GM23248 (cell line): Measurements from ENCODE around the gene BRPF3. TPM values are rescaled to one million over a fixed set of nuclear protein-coding genes. Genes with fewer than 3 reads are reported as not detected.

Experiments
- DNase-seq: peaks from one replicate; pipeline ENCODE4 v3.0.0-alpha.2; 2015
- H2AFZ ChIP-seq: fragments of 200-600 bp; sonication (generic); 2 replicates; pipeline ENCODE4 v1.6.1; 2016; ENCODE audit warnings: antibody characterized with exemption
- H3F3A ChIP-seq: fragments of 200-600 bp; sonication (generic); 2 replicates; pipeline ENCODE4 v1.6.1; 2016; ENCODE audit warnings: mild to moderate bottlenecking, antibody characterized with exemption, mixed run types; ENCODE audit not compliant: insufficient read depth
- H3K27ac ChIP-seq: fragments of 200-600 bp; sonication (generic); 2 replicates; pipeline ENCODE4 v1.5.1; 2016; ENCODE audit warnings: mild to moderate bottlenecking
- H3K27me3 ChIP-seq: fragments of 200-600 bp; sonication (generic); replicated peaks from 2 replicates; pipeline ENCODE4 v1.6.1; 2016; ENCODE audit warnings: mild to moderate bottlenecking; ENCODE audit not compliant: insufficient read depth
- H3K36me3 ChIP-seq: fragments of 200-600 bp; sonication (generic); 2 replicates; pipeline ENCODE4 v1.6.1; 2016; ENCODE audit warnings: low read depth, mild to moderate bottlenecking
- H3K4me1 ChIP-seq: fragments of 200-600 bp; sonication (generic); 2 replicates; pipeline ENCODE4 v1.6.1; 2016; ENCODE audit warnings: mild to moderate bottlenecking; ENCODE audit not compliant: insufficient read depth
- H3K4me2 ChIP-seq: fragments of 200-600 bp; sonication (generic); one replicate; pipeline ENCODE4 v1.6.1; 2016; ENCODE audit warnings: mild to moderate bottlenecking; ENCODE audit not compliant: unreplicated experiment
- H3K4me3 ChIP-seq: fragments of 200-600 bp; sonication (generic); 2 replicates; pipeline ENCODE4 v1.5.1; 2016; ENCODE audit warnings: mild to moderate bottlenecking
- H3K79me2 ChIP-seq: fragments of 200-600 bp; sonication (generic); 2 replicates; pipeline ENCODE4 v1.6.1; 2016; ENCODE audit warnings: mild to moderate bottlenecking; ENCODE audit not compliant: insufficient read depth
- H3K9ac ChIP-seq: fragments of 200-600 bp; sonication (generic); 2 replicates; pipeline ENCODE4 v1.6.1; 2016; ENCODE audit warnings: mild to moderate bottlenecking
- H3K9me2 ChIP-seq: fragments of 200-600 bp; sonication (generic); 2 replicates; pipeline ENCODE4 v1.6.1; 2016; ENCODE audit warnings: mixed run types, mild to moderate bottlenecking, moderate library complexity; ENCODE audit not compliant: insufficient read depth
- H3K9me3 ChIP-seq: fragments of 200-600 bp; sonication (generic); one replicate; pipeline ENCODE4 v1.6.1; 2017; ENCODE audit warnings: low read depth
- H4K20me1 ChIP-seq: fragments of 200-600 bp; sonication (generic); 2 replicates; pipeline ENCODE4 v1.6.0; 2016; ENCODE audit not compliant: insufficient read depth
- EZH2 ChIP-seq: fragments of 200-600 bp; sonication (generic); IDR thresholded peaks from 2 replicates; pipeline ENCODE4 v1.6.1; 2018; ENCODE audit warnings: antibody characterized with exemption, mild to moderate bottlenecking; ENCODE audit not compliant: insufficient read depth, poor library complexity, severe bottlenecking
- EZH2phosphoT487 ChIP-seq: fragments of 200-600 bp; sonication (generic); IDR thresholded peaks from 2 replicates; pipeline ENCODE4 v1.6.1; 2018; ENCODE audit warnings: antibody characterized with exemption, moderate library complexity, mild to moderate bottlenecking, low read depth; ENCODE audit not compliant: insufficient read depth
- WGBS, 2 experiments: methylation state at CpG; one replicate each; pipeline ENCODE4 v1.1.6; 2015 to 2017; ENCODE audit warnings: low lambda C conversion rate in 2 of 2, low coverage in 1 of 2; ENCODE audit errors: missing lambda C conversion rate in 2 of 2; 5-methylcytosine and 5-hydroxymethylcytosine counted together
- in situ Hi-C: fragments of 300-500 bp; cut with MboI; formaldehyde crosslinking; loops from 2 replicates; pipeline ENCODE4 v1.15.0; 2020
- polyA plus RNA-seq: library from polyadenylated mRNA; unstranded; fragments of >200 nt; fragmentation: Nextera tagmentation; extraction: Ambion mirVana; gene quantifications from 2 replicates; pipeline ENCODE4 v1.2.1, GENCODE V29; 2016
- total RNA-seq: library from RNA; depleted of rRNA; stranded (reverse); fragments of >200 nt; shearing (Covaris generic); gene quantifications from 2 replicates; pipeline ENCODE4 v1.2.3, GENCODE V29; 2014

Gene BRPF3
- total and polyA plus RNA-seq, 2 experiments from 2014 or later = 6.3 to 7.9 TPM

DNA sequence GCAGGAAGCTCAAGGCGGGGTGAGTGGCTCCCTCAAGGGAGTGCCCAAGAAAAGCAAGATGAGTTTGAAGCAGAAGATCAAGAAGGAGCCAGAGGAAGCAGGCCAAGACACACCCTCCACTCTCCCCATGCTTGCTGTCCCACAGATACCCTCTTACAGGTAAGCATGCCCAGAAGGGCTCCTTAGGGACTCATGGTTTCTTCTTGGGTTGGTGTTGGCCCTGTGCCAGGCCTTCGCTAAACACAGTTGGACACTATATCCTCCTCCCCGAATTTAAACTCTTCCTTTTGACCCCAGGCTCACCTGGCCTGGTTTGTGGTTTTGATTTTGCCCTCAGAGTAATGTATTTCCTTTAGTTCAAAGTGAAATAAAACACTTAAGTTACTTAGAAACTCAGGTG lies 5.1 kb downstream of the BRPF3 start:
- H4K20me1 ChIP-seq = no peaks in the 10 kb centered on the region
- peaks cover 91% of the 10 kb centered on the region for H3K79me2 ChIP-seq
- no peaks in the 10 kb centered on the region for H3K9me2 ChIP-seq
- H3K4me3 ChIP-seq = no peak overlapping the region
- no peak overlapping the region for H3K27ac ChIP-seq
- TF ChIP-seq EZH2 (no peak), EZH2phosphoT487 (no peak)
- no peak for DNase-seq
- no peak overlapping the region for H2AFZ ChIP-seq
- WGBS, 2 experiments = 57 to 62% methylated on average over 3 of the region's 3 CpGs
- in situ Hi-C loops = no loop called here
- peaks cover 9% of the 10 kb centered on the region for H3K36me3 ChIP-seq
- no peaks in the 10 kb centered on the region for H3K27me3 ChIP-seq
- H3K4me2 ChIP-seq = no peak overlapping the region
- no peaks in the 10 kb centered on the region for H3K9me3 ChIP-seq
- 0 out of 2 replicates have a peak, but pooled peaks cover 5% of the 10 kb centered on the region for H3K4me1 ChIP-seq
- no peaks in the 10 kb centered on the region for H3F3A ChIP-seq
- no peak overlapping the region for H3K9ac ChIP-seq

DNA sequence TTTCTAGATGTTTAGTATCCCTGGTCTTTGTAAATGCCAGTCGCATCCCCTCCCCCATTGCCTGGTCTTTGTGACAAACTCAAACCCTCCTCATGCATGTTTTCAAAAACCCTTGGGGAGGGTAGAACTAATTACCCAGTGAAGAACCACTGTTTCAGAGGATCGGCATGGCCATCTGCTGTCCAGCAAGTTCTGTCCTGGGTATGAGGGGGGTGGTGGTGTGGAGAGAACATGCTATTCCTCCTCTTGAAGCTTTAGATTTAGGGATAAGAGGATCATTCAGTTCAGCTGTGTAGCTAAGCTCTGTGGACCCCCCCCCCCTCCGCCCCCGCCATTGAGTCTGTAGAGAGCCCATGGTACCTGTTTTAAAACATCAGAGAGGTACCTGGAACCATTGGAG lies 5.6 kb downstream of the BRPF3 start:
- H3K36me3 ChIP-seq = peaks cover 14% of the 10 kb centered on the region
- H3K27me3 ChIP-seq = no peaks in the 10 kb centered on the region
- no peak for DNase-seq
- H3K4me1 ChIP-seq = 0 out of 2 replicates have a peak, but pooled peaks cover 5% of the 10 kb centered on the region
- H3K27ac ChIP-seq = no peak overlapping the region
- no peak overlapping the region for H3K4me2 ChIP-seq
- peaks cover 96% of the 10 kb centered on the region for H3K79me2 ChIP-seq
- H3K9me3 ChIP-seq = no peaks in the 10 kb centered on the region
- no peak overlapping the region for H3K9ac ChIP-seq
- 96% methylated on average over 4 of the region's 4 CpGs for WGBS, 2 experiments
- no peak overlapping the region for H3K4me3 ChIP-seq
- H3F3A ChIP-seq = no peaks in the 10 kb centered on the region
- H2AFZ ChIP-seq = no peak overlapping the region
- no peak for TF ChIP-seq EZH2
- TF ChIP-seq EZH2phosphoT487 = no peak
- H4K20me1 ChIP-seq = no peaks in the 10 kb centered on the region
- in situ Hi-C loops = no loop called here
- no peaks in the 10 kb centered on the region for H3K9me2 ChIP-seq

DNA sequence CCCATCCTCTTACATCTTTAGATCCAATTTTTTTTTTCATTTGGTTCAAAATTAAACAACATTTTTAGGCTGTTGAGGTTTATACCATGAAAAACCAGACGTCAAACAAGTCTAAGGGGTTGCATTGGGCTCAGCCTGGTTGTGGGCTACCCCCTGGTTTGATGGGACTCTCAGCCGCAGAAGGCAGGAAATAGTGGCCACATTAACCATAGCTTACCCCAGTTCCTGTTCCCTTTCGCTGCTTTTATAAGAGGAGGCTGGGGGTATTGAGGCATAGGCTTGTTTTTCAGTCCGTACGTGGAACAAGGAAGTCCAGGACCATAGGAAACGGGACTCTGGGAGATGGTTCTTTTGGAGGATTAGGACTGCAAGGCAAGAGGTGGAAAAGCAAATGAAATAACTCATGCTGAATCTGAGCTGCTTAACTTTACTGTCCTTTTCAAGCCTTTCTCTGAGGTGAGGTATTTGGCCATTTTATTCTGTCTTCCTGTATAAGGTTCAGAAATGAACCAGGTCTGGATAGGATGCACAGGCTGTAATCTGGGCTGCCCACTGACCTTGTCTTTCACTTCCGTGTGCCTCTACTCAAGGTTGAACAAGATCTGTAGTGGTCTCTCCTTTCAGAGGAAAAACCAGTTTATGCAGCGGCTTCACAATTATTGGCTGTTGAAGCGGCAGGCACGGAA lies 7.7 kb downstream of the BRPF3 start:
- Histone ChIP-seq H3K9ac (no peak overlapping the region), H4K20me1 (no peaks in the 10 kb centered on the region), H3F3A (no peaks in the 10 kb centered on the region), H3K79me2 (peaks cover 75% of the 10 kb centered on the region), H3K4me3 (no peak overlapping the region), H3K4me2 (no peak overlapping the region), H3K9me3 (no peaks in the 10 kb centered on the region), H3K36me3 (peaks cover 35% of the 10 kb centered on the region), H3K27ac (no peak overlapping the region), H3K4me1 (no peaks in the 10 kb centered on the region), H2AFZ (no peak overlapping the region), H3K9me2 (no peaks in the 10 kb centered on the region), H3K27me3 (no peaks in the 10 kb centered on the region)
- WGBS, 2 experiments = 93 to 95% methylated on average over 10 of the region's 10 CpGs
- DNase-seq = no peak
- in situ Hi-C loops = no loop called here
- no peak for TF ChIP-seq EZH2
- no peak for TF ChIP-seq EZH2phosphoT487

DNA sequence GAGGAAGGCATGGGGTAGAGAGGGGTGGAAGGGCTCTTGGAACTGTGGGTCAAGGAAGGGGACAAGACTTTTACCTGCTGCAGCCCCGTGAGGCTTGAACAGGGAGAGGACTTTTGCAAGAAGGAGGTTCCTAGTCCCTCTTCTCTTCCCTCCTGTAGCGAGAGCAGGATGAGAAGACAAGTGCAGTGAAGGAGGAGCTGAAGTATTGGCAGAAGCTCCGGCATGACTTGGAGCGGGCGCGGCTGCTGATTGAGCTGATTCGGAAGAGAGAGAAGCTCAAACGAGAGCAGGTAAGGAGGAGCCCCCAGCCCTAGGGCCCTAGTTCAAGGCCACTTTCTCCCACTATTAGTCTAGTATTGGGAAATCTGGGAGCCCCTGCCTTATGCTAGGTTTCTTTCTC lies 10.6 kb downstream of the BRPF3 start:
- no peak for TF ChIP-seq EZH2
- no peak for TF ChIP-seq EZH2phosphoT487
- Histone ChIP-seq H3K4me3 (no peak overlapping the region), H2AFZ (no peak overlapping the region), H3K4me1 (no peaks in the 10 kb centered on the region), H3K79me2 (peaks cover 46% of the 10 kb centered on the region), H3K27me3 (no peaks in the 10 kb centered on the region), H3K9ac (no peak overlapping the region), H3K4me2 (no peak overlapping the region), H3K36me3 (peaks cover 42% of the 10 kb centered on the region), H3K9me3 (no peaks in the 10 kb centered on the region), H3K27ac (no peak overlapping the region), H4K20me1 (no peaks in the 10 kb centered on the region), H3K9me2 (no peaks in the 10 kb centered on the region), H3F3A (no peaks in the 10 kb centered on the region)
- WGBS, 2 experiments = 81 to 89% methylated on average over 8 of the region's 8 CpGs
- DNase-seq = no peak
- in situ Hi-C loops = no loop called here

DNA sequence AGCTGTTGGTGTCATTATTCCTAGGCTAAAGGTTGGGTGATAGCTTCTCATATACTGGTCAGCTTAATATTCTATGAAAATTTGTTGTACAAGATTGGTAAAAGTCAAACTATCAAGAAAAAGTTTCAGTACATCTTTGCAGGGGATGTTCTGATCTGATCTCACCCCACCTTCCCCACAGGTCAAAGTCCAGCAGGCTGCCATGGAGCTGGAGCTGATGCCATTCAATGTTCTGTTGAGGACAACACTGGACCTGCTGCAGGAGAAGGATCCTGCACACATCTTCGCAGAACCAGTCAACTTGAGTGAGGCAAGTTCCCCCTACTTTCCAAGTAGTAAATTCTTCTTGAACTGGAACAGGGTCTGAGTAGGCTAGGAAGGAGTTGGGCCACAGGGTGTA lies 13.1 kb downstream of the BRPF3 start:
- peaks cover 23% of the 10 kb centered on the region; the same call in 1 of the 2 replicates for H3K79me2 ChIP-seq
- no peaks in the 10 kb centered on the region for H3K4me1 ChIP-seq
- H4K20me1 ChIP-seq = no peaks in the 10 kb centered on the region
- DNase-seq = no peak
- no peaks in the 10 kb centered on the region for H3K9me3 ChIP-seq
- H3K4me3 ChIP-seq = no peak overlapping the region
- no peak overlapping the region for H2AFZ ChIP-seq
- in situ Hi-C loops = no loop called here
- H3K36me3 ChIP-seq = peaks cover 52% of the 10 kb centered on the region
- 89 to 94% methylated on average over 1 of the region's 1 CpG for WGBS, 2 experiments
- H3F3A ChIP-seq = no peaks in the 10 kb centered on the region
- no peaks in the 10 kb centered on the region for H3K27me3 ChIP-seq
- H3K27ac ChIP-seq = no peak overlapping the region
- H3K9me2 ChIP-seq = no peaks in the 10 kb centered on the region
- TF ChIP-seq EZH2phosphoT487 = no peak
- no peak for TF ChIP-seq EZH2
- no peak overlapping the region for H3K9ac ChIP-seq
- H3K4me2 ChIP-seq = no peak overlapping the region
